Effector memory CD4-positive, alpha-beta T cell (primary cell): ENCODE measurements around the gene CHST12.
A peak's percentile ranks its signal among the peaks of the same experiment; 100 is the strongest.

Experiments
- DNase-seq, 3 donors: peaks; one replicate each; pipeline ENCODE4 v3.0.0-alpha.2; 2020
- H3K27ac ChIP-seq: 2 replicates; pipeline ENCODE4 v1.7.0; 2013; ENCODE audit warnings: mild to moderate bottlenecking, low read length, moderate library complexity; ENCODE audit not compliant: insufficient read depth, poor library complexity, severe bottlenecking
- H3K27me3 ChIP-seq: replicated peaks from 2 replicates; pipeline ENCODE4 v1.7.0; 2013; ENCODE audit warnings: mild to moderate bottlenecking, low read length; ENCODE audit not compliant: insufficient read depth, control insufficient read depth, poor library complexity, severe bottlenecking
- H3K36me3 ChIP-seq: 2 replicates; pipeline ENCODE4 v1.7.0; 2013; ENCODE audit warnings: mild to moderate bottlenecking, low read length, moderate library complexity; ENCODE audit not compliant: control insufficient read depth, insufficient read depth
- H3K4me1 ChIP-seq: 2 replicates; pipeline ENCODE4 v1.7.0; 2013; ENCODE audit warnings: low read length, mild to moderate bottlenecking; ENCODE audit not compliant: control insufficient read depth, insufficient read depth, poor library complexity, severe bottlenecking
- H3K4me3 ChIP-seq: 2 replicates; pipeline ENCODE4 v1.7.0; 2013; ENCODE audit warnings: low read length, low read depth, mild to moderate bottlenecking; ENCODE audit not compliant: insufficient read depth, poor library complexity, severe bottlenecking
- H3K9me3 ChIP-seq: 2 replicates; pipeline ENCODE4 v1.7.0; 2013; ENCODE audit warnings: mild to moderate bottlenecking, low read length, moderate library complexity; ENCODE audit not compliant: control insufficient read depth

CHST12 gene

DNA sequence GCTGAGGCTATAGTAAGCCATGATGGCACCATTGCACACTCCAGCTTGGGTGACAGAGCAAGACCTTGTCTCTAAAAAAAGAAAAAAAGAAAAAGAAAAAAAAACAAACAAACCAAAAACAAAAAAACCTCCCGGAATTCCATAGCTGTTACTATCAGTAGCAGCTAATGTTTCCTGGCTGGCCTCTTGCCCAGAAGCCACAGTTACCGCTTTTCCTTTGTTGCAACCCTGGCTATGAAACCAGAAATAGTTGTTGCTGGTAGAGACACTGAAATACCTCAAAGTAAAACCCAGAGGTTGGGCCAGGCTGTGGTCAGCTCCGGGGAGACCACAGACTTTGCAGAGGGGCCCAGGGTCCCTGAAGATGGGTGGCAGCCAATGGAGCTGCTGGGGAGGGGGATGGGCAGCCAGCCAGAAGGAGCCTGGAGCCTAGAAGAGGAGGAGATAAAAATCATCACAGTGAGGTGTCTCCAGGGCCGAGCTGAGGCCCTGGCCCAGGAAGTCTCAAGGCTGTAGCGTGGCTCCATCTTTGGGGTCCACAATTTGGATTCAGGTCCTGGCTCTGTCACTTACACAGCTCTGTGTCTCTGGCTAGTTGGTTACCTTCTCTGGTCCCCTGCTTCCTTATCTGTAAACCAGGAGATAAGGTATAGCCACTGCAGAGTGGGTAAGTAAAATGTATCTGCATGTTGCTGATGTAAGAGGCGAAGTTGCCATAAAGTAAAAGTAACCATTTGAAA is 3.4 kb upstream of the CHST12 start:
- Histone ChIP-seq H3K4me3 (no peak overlapping the region), H3K9me3 (no peaks in the 10 kb centered on the region), H3K36me3 (no peaks in the 10 kb centered on the region), H3K27me3 (no peaks in the 10 kb centered on the region), H3K27ac (peak overlapping the region; percentile 32), H3K4me1 (peaks cover 16% of the 10 kb centered on the region)
- DNase-seq, result no peak

DNA sequence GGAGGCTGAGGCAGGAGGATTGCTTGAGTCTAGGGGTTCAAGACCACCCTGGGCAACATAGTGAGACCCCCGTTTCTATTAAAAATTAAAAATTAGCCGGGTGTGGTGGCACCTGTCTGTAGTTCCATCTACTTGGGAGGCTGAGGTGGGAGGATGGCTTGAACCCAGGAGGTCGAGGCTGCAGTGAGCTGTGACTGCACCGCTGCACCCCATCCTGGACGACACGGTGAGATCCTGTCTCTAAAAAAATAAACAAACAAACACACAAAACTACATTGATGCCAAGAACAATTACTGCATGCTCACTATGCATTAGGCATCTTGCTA is 761 bp upstream of the CHST12 start:
- Histone ChIP-seq H3K27ac (no peak overlapping the region), H3K9me3 (no peaks in the 10 kb centered on the region), H3K4me1 (peaks cover 30% of the 10 kb centered on the region)

DNA sequence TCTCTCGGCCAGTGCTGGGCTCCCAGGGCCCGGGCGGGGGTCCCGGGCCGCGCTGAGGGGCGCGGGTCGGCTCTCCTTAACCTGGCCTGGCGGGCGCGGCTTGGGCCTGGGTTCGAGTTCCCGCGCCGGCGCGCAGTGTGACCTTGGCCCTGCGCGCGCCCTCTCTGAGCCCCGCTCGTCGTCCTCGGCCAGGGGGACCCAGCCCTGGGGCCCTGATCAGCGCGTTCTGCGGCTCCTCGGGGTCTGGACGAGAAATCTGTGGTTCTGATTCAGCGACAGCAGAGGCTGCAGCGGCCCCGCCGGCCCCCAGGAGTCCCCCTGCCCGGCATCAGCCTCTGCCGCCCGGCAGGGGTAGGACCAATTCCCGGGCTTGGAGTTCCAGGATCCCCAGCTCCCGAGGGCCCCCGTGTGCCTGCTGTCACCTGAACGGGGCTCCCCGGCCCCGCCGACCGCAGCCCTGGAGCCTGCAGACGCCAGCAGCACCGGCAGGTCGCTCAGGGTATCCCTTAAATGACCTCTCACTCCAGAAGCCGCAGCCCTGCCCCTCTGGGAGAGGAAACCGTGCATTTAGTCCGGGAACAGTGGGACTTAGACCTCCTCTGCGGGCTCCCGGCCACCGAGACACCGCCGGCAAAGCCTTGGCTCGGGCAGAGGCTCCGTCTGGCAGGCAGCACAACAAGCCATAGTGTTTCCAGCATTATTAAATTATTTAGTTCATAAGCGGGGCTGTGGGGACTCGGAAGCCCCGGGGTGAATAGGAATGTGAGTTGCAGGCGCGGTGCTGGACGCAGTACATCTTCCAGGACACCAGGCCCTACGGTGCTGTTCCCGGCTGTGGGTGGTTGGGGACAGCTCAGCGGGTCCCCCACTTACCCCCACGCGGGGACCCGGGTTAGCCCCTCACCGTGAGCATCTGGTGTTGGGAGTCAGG is 572 bp downstream of the CHST12 start:
- Histone ChIP-seq H3K36me3 (no peaks in the 10 kb centered on the region), H3K27me3 (no peaks in the 10 kb centered on the region), H3K9me3 (no peaks in the 10 kb centered on the region), H3K27ac (peak overlapping the region; percentile 73), H3K4me1 (peaks cover 34% of the 10 kb centered on the region), H3K4me3 (peak overlapping the region; percentile 86)
- DNase-seq, result no peak

More for the DNA sequence above, 761 bp upstream of the CHST12 start:
- no peak for DNase-seq
- H3K27me3 ChIP-seq, result no peaks in the 10 kb centered on the region
- H3K4me3 ChIP-seq, result peak overlapping the region; percentile 51
- H3K36me3 ChIP-seq, result no peaks in the 10 kb centered on the region

DNA sequence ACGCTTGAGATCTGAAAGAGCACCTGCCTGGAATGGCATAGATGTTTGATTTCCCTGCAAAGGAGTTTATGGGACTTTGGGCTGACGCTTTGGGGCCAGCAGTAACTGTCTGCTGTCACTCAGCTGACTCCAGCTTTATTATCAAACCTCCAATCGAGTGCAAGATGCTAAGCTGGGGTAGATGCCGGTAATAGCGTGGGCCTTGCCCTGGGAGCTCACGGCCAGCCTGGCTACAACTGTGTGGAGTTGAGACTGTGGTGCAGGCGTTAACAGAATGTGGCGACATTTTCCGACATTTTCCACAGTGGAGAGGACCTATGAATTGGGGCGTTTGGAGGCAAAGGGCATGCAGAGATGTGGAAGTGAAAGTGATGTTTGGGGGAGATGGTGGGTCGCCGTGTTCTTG is 1.3 kb downstream of the CHST12 start:
- DNase-seq, result no peak
- Histone ChIP-seq H3K4me1 (peaks cover 35% of the 10 kb centered on the region), H3K36me3 (no peaks in the 10 kb centered on the region), H3K27ac (peak overlapping the region; percentile 73), H3K9me3 (no peaks in the 10 kb centered on the region), H3K4me3 (peak overlapping the region; percentile 86), H3K27me3 (no peaks in the 10 kb centered on the region)

DNA sequence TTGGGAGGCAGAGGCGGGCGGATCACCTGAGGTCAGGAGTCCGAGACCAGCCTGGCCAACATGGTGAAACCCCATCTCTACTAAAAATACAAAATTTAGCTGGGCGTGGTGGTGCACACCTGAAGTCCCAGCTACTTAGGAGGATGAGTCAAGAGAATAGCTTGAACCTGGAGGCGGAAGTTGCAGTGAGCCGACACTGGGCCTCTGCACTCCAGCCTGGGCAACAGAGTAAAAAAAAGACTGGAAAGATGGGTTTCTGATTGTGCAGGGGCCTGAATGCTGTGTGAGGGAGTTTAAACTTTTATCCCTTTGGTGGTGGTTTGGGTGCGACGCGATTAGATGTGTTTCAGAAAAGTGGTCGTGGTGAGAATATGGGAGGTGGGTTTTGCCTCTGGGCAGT is 1.8 kb downstream of the CHST12 start:
- Histone ChIP-seq H3K27me3 (no peaks in the 10 kb centered on the region), H3K36me3 (no peaks in the 10 kb centered on the region), H3K27ac (peak overlapping the region; percentile 67), H3K9me3 (no peaks in the 10 kb centered on the region), H3K4me3 (peak overlapping the region; percentile 45), H3K4me1 (peaks cover 35% of the 10 kb centered on the region)
- no peak for DNase-seq

DNA sequence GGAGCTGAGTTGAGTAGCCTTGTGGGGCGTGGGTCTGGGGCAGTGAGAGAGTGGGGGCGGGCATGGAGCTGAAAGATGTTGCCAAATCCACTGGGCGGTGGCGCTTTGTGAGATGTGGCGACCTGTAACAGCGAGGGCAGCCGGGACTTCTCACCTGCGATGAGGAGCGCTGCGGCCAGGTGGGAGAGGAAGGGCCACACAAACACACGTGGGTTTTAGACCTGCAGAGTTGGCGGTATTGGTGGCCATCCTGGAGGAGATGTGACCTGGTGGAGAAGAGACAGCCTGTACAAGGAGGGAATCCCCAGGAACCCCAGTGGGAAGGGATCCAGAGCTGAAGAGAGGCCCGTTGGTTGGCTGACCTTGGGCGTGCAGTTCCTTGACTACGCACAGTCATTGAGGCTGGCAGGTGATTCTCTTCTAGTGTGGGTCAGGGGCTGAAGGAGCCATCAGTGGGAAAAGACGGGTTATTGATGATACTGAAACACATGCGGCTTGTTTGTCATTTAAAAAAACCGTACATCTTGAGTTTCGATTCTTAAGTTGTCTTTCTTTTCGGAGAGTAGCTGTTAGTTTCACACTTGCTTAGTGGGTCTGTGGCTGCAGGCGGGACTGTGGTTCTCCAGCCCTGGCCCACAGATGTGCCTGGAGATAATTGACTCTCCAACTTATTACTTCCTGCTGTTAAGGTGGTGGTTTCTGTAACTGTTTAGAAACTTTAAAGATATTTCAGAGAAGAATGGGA is 2.4 kb downstream of the CHST12 start:
- Histone ChIP-seq H3K4me3 (peak overlapping the region; percentile 45), H3K4me1 (peaks cover 40% of the 10 kb centered on the region), H3K36me3 (no peaks in the 10 kb centered on the region), H3K27ac (peak overlapping the region; percentile 67), H3K9me3 (no peaks in the 10 kb centered on the region), H3K27me3 (no peaks in the 10 kb centered on the region)
- peak; percentile 41 to 54 (median 44) for DNase-seq

DNA sequence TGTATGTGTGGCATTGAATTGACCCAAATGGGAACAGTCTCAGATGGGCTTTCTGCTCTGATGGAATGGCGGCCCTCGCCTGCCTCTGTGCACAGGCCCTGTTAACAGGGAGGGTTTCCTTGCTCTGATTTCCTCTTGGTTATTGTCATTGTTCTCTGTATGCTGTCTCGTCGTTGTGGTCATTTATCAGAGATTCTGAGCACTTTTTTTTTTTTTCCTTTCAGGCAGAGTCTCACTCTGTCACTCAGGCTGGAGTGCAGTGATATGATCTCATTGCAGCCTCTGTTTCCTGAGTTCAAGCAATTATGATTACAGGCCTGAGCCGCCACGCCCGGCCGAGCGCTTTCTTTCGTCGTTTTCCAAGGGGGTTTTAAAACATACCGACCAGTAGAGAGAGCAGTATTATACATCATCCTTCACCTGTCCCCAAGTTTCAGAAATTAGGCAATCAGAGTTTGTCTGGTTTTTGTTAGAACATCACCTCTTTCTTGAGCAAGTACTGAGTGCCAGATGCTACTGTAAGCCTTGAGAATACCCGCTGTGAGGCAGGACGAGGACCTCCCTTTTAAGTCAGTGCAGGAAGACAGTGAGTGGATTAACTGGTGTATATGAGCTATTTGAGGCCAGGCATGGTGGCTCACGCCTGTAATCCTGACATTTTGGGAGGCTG is 6.5 kb downstream of the CHST12 start:
- H3K27ac ChIP-seq, result peak overlapping the region; percentile 53
- no peak for DNase-seq
- no peak overlapping the region for H3K4me3 ChIP-seq
- no peaks in the 10 kb centered on the region for H3K9me3 ChIP-seq
- H3K4me1 ChIP-seq, result peaks cover 34% of the 10 kb centered on the region
- no peaks in the 10 kb centered on the region for H3K27me3 ChIP-seq
- no peaks in the 10 kb centered on the region for H3K36me3 ChIP-seq

DNA sequence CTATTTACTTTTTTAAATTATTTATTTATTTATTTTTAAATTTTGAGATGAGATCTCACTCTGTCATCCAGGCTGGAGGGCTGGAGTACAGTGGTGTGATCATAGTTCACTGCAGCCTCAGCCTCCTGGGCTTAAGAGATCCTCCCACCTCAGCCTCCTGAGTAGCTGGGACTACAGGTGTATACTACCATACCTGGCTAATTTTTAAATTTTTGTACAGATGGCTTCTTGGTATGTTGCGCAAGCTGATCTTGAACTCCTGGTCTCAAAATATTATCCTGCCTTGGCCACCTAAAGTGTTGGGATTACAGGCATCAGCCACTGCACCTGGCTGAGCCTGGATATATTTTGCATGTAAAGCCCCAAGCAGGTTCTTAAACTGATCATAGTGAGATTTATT is 7.6 kb downstream of the CHST12 start:
- H3K4me1 ChIP-seq, result peaks cover 25% of the 10 kb centered on the region
- no peaks in the 10 kb centered on the region for H3K36me3 ChIP-seq
- H3K4me3 ChIP-seq, result no peak overlapping the region
- no peaks in the 10 kb centered on the region for H3K9me3 ChIP-seq
- H3K27ac ChIP-seq, result no peak overlapping the region
- no peak for DNase-seq
- no peaks in the 10 kb centered on the region for H3K27me3 ChIP-seq

DNA sequence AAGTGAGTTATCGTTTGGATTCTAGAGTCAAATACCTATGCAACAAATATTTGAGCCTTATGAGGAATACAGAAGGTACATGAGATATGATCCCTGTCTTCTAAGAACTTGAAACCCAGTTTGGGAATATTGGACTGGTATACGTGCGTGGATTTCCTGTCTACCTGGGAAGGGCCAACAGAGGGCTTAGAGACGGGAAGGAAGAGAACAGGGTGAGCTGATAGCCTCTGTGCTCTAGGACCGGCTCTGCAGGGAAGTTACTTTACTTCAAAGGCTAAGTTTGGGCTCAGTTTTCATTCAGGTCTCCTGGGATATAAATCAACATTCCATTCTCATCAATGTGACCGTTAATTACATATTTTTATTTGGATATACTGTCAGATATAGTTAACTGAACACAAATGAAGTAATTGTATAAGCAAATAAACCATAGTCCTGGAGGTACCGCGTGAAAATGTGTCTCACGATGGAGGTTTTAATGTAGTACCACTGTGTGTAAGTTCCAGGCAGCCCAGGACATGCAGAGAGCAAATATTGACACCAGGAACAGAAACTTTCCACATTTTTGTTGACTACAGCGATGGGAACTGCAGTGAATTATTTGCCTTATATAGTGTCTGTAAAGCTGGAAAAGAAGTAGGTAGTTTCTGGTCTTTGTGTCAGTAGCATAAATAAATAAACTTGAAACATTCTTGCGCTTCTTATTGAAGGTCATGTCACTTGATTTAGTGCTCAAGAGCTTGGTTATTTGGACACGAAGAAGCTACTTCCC is 8.6 kb downstream of the CHST12 start:
- Histone ChIP-seq H3K36me3 (no peaks in the 10 kb centered on the region), H3K27ac (no peak overlapping the region), H3K9me3 (no peaks in the 10 kb centered on the region), H3K4me1 (peaks cover 20% of the 10 kb centered on the region), H3K27me3 (no peaks in the 10 kb centered on the region), H3K4me3 (no peak overlapping the region)
- no peak for DNase-seq
